ENCODE data around the gene PHF21A. TPM values are rescaled to one million over a fixed set of nuclear protein-coding genes. Genes with fewer than 3 reads are reported as not detected.

PHF21A gene
- total RNA-seq, 6 experiments from 2014 or later, result 9.2 to 17.1 (median 10.4) TPM

GRCh38 chr11:46039990-46040389, 81.3 kb downstream of the PHF21A start:
- DNase-seq, result no peak
- Histone ChIP-seq H3K4me1 (no peaks in the 10 kb centered on the region), H3K27me3 (no peaks in the 10 kb centered on the region), H3K9me3 (no peaks in the 10 kb centered on the region), H3K27ac (no peak overlapping the region), H3K36me3 (no peaks in the 10 kb centered on the region), H3K4me3 (no peak overlapping the region)
- TF ChIP-seq CTCF (IDR thresholded peaks at IDR 0.05), result no peak
- no peak for TF ChIP-seq POLR2A (IDR thresholded peaks at IDR 0.05)
- intact Hi-C loops (cut with DNase I), result no loop called here
- ATAC-seq, result no peak

- TF ChIP-seq CTCF (IDR thresholded peaks at IDR 0.05) (no peak), POLR2A (IDR thresholded peaks at IDR 0.05) (no peak)
- intact Hi-C loops (cut with DNase I), result no loop called here
- WGBS (ENCODE audit: insufficient coverage, low coverage, low lambda C conversion rate, missing lambda C conversion rate), result 84% methylated on average over 3 of the region's 3 CpGs
- Histone ChIP-seq H3K4me1 (no peaks in the 10 kb centered on the region), H3K27ac (no peak overlapping the region), H3K9me3 (no peaks in the 10 kb centered on the region), H3K4me3 (no peak overlapping the region), H3K27me3 (no peaks in the 10 kb centered on the region), H3K36me3 (no peaks in the 10 kb centered on the region)
- no peak for ATAC-seq
- DNase-seq, result no peak
Measured at GRCh38 chr11:46038529-46038928, 82.7 kb downstream of the PHF21A start.

- Histone ChIP-seq H3K27me3 (no peaks in the 10 kb centered on the region), H3K4me3 (no peak overlapping the region), H3K27ac (no peak overlapping the region), H3K9me3 (no peaks in the 10 kb centered on the region), H3K36me3 (no peaks in the 10 kb centered on the region), H3K4me1 (no peaks in the 10 kb centered on the region)
- no peak for TF ChIP-seq POLR2A (IDR thresholded peaks at IDR 0.05)
- TF ChIP-seq CTCF (IDR thresholded peaks at IDR 0.05), result no peak
- no peak for DNase-seq
- intact Hi-C loops (cut with DNase I), result no loop called here
- no peak for ATAC-seq
- WGBS (ENCODE audit: insufficient coverage, low coverage, low lambda C conversion rate, missing lambda C conversion rate), result 83% methylated on average over 2 of the region's 2 CpGs
Measured at GRCh38 chr11:46036969-46037368, 84.3 kb downstream of the PHF21A start.

GRCh38 chr11:46036009-46036408, 85.2 kb downstream of the PHF21A start:
- TF ChIP-seq CTCF (IDR thresholded peaks at IDR 0.05), result no peak
- no peak for TF ChIP-seq POLR2A (IDR thresholded peaks at IDR 0.05)
- ATAC-seq (no peak), DNase-seq (no peak)
- no peak overlapping the region for H3K27ac ChIP-seq
- WGBS (ENCODE audit: insufficient coverage, low coverage, low lambda C conversion rate, missing lambda C conversion rate), result 100% methylated on average over 2 of the region's 2 CpGs
- intact Hi-C loops (cut with DNase I), result no loop called here
- H3K36me3 ChIP-seq, result no peaks in the 10 kb centered on the region
- H3K9me3 ChIP-seq, result no peaks in the 10 kb centered on the region
- no peaks in the 10 kb centered on the region for H3K4me1 ChIP-seq
- H3K4me3 ChIP-seq, result no peak overlapping the region
- no peaks in the 10 kb centered on the region for H3K27me3 ChIP-seq

- no peak for TF ChIP-seq CTCF (IDR thresholded peaks at IDR 0.05)
- TF ChIP-seq POLR2A (IDR thresholded peaks at IDR 0.05), result no peak
- Histone ChIP-seq H3K9me3 (no peaks in the 10 kb centered on the region), H3K36me3 (no peaks in the 10 kb centered on the region), H3K27ac (no peak overlapping the region), H3K27me3 (no peaks in the 10 kb centered on the region), H3K4me1 (no peaks in the 10 kb centered on the region), H3K4me3 (no peak overlapping the region)
- DNase-seq (no peak), ATAC-seq (no peak)
- intact Hi-C loops (cut with DNase I), result no loop called here
Measured at GRCh38 chr11:46034041-46034440, 87.2 kb downstream of the PHF21A start.

Data from right lobe of liver (tissue), 6 donors.